HG03575 (cell line): ENCODE measurements around the gene CHD9NB.
"Not testable (repeated sequence)": the region's sequence is repeated elsewhere in the genome, so short reads cannot be mapped to it uniquely, and the experiment has no call there.

Experiments
- ATAC-seq: cut with Tn5 transposase; IDR thresholded peaks from one replicate; pipeline ENCODE4 v1.9.1; 2021; ENCODE audit not compliant: unreplicated experiment, insufficient number of reproducible peaks, low FRiP score; ENCODE audit errors: extremely low read depth

The CHD9NB gene

DNA sequence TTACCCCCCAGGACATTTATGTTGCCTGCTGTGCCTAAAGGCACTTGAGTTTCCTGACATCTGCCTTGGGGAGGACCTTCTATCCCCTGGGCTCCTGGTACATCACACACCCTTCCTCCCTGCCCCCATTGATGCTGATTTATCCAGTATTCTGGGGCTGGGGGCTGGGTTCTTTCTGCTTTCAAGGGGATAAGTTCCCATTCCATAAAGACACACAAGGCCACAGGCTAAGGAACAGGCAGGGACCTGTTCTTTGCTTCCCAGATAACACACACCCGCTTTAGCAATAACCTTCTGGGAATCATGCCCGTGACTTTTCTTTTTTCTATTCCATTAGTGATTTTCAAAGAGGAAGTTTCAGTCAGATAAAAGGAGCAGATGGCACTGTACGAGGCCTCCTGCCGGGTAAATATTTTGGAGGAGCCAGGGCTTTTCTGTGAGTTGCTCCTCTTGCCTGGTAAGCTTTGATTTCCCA lies 32.7 kb upstream of the CHD9NB start:
- ATAC-seq, result no peak

DNA sequence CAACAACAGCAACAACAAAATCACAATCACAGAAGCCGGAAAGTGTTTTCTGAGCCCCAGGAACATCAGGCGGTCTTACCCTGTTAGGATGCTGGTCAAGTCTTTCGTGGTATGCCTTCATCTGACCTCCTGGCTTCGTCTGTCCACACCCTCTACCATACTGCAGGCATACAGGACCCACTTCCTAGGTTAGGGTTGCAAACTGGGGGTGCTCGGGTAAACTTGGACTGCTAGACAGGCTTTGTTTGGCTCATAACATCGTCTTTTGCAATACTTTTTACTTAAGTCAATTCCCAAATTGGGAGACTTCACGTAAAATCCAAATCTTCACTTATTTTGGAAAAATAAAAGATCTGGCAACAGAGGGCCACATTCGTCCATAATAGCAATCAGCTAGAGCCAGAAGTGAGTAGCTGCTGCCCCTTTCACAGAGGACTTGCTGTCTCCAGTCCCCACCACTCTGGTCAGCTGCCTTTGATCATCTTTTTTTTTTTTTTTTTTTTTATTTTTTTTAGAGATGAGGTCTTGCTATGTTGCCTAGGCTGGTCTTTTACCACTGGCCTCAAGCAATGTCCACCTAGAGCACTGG lies 32.1 kb upstream of the CHD9NB start:
- ATAC-seq, result no peak

DNA sequence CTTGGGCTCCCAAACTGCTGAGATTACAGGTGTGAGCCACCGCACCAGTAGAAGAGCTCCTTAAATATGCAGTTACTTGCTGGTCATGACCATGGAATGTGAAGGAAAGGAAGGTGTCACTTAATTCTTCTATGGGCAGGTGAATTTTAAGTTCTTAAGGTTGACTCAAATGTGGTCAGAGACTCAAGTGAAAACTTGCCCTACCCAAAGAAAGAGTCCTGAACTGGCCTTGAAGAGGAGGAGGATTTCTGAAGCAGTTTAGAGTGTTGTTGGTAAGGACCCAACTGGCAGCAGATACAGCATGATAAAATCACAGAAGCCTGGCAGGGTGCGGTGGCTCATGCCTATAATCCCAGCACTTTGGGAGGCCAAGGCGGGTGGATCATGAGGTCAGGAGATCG lies 31.4 kb upstream of the CHD9NB start:
- ATAC-seq, result no peak

DNA sequence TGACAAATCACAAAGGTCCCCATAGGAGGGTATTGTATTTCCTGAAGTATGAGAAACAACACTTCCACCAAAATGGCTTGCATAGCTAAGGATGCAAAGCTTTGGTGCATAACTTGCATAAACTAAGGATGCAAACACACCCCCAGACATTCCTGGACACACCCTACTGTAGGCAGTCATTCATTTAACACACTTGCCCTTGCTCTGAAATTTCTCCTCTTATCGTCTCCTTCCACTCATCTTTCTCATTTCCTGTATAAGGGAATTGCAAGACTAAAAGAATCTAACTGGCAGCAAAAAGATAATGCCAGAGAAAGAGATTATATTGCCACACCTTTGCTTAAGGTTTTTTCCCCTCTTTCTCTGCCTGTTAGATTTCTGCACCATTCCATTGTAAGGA lies 30.4 kb upstream of the CHD9NB start:
- ATAC-seq, result no peak

DNA sequence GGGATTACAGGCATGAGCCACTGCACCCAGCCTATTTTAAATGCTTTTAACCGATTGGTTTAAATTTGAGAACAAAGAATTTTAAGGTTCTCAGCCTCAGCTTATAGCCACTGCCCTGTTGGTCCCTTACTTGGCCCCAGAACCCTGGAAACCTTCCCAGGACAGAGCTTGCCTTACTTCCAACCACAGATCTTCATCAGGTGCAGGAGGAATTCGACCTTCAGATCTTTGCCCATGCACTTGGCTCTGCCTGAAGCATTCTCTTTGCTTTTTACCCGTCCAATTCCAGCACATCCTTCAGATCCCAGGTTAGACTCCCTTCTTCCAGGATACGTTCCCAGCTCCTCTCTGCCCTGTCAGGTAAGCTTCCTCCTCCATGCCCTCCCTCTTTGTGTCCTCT lies 29.8 kb upstream of the CHD9NB start:
- ATAC-seq, result no peak

GRCh38 chr16:53081686-53082407 lies 29.1 kb upstream of the CHD9NB start:
- no peak for ATAC-seq

DNA sequence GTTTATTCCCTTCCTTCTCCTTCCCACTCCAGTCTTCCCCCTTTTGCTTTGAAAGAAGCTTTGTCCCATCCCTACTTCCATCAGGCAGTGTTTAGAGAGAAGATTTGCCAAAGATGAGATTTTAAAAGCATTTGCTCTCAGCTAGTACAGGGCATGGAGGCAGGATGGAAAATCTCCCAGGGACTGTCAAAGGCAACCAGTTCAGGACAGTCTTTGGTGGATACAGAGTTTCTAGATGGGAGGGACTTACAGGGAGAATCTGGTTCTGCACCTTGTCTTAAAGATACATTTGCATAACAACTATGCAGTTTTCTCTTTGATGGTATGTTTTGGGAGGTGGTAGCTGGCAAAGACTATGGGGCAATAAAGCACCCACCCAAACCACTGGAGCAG lies 28.3 kb upstream of the CHD9NB start:
- ATAC-seq, result no peak

- no peak for ATAC-seq
Measured at GRCh38 chr16:53080345-53081031, 27.8 kb upstream of the CHD9NB start.

DNA sequence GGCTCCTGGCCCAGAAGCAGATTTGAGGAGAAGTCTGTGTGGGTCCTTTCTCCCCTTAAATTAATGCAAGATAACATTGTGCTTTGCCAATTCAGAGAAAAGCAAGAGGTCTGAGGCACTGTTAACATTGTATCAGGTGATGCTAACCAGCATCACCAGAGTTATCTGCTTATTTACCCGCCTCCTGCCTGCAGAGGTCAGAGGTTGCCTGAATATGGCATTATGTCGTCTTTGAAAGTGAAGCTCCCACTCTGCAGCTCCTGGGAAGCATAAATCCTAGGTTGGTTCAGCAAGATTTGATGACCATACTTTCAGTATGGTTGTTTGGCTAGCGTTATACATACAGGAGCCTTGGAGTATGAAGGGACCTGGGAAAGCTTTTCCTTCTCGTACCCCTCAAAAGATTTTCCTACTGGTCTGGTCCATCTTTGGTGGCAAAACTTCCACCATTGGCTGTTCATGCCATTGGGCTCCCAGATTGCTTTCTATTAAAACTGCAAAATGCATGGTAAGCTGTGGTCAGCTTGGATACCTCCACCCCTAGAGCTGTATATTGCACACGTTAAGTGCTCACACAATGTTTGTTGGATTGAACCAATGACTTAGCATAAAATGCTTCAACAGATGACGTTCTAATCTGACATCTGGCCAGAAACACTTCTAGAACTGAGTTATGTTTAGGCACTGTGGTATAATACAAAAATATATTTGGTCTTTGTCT lies 26.2 kb upstream of the CHD9NB start:
- ATAC-seq, result no peak

DNA sequence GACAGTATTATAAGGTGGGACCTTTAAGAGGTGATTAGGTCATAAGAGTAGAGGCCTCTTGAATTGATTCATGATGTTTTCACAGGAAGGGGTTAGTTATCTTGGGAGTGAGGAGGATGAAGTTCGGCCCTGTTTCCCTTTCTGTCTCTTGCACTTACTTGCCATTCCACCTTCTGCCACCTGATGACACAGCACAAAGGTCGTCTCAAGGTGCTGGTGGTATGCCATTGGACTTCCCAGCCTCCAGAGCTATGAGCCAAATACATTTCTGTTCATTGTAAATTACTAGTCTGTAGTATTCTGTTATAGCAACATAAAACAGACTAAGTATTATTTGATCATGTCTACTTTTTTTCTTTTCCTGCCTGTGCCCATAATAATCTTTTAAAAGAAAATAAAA lies 25.6 kb upstream of the CHD9NB start:
- no peak for ATAC-seq

DNA sequence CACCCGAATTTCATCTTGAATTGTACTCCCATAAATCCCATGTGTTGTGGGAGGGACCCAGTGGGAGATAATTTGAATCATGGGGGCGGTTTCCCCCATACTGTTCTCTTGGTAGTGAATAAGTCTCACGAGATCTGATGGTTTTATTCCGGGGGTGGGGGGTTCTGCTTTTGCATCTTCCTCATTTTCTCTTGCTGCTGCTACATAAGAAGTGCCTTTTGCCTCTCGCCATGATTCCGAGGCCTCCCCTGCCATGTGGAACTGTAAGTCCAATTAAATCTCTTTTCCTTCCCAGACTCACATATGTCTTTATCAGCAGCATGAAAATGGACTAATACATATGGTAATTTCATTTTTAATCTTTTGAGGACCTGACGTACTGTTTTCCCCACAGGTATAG lies 22.8 kb upstream of the CHD9NB start:
- ATAC-seq, result not testable (repeated sequence)

DNA sequence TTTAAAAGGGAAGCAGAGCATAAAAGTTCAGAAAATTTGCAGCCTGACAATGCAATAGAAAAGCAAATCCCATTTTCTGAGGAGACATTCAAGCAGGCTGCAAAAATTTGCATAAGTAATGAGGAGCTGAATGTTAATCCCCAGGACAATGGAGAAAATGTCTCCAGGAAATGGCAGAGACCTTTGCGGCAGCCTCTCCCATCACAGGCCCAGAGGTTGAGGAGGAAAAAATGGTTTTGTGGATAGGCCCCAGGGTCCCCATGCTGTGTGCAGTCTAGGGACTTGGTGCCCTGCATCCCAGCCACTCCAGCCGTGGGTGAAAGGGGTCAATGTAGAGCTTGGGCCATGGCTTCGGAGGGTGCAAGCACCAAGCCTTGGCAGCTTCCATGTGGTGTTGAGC lies 21.6 kb upstream of the CHD9NB start:
- not testable (repeated sequence) for ATAC-seq

GRCh38 chr16:53073022-53073421 lies 20.3 kb upstream of the CHD9NB start:
- no peak for ATAC-seq

DNA sequence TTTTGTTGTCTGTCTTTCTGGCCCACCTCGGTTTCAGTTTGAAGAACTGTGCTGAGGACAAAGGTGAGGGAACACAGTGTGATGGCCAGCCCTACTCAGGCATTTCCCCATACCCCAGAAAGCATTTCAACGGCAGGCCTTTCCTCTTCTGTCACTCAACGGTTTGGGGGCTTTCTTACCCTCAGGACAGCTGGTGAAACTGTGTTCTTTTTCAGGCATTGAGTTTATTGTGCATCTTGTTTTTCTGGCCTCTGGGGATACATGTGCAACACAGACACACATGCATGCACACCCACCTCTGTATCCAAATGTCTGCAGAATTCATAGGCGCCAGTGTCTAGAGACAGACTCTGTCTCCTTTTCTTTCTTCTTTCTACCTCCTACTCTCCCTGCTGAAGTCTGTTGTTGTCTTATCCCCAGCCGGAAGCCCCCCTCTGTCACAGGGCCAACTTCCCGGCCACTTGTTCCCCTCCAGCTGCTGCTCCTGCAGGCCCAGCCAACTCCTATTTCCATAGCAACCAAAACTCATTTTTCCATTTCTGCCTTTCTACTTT lies 19.1 kb upstream of the CHD9NB start:
- no peak for ATAC-seq

- ATAC-seq, result no peak
Measured at GRCh38 chr16:53069772-53070171, 17.1 kb upstream of the CHD9NB start.

DNA sequence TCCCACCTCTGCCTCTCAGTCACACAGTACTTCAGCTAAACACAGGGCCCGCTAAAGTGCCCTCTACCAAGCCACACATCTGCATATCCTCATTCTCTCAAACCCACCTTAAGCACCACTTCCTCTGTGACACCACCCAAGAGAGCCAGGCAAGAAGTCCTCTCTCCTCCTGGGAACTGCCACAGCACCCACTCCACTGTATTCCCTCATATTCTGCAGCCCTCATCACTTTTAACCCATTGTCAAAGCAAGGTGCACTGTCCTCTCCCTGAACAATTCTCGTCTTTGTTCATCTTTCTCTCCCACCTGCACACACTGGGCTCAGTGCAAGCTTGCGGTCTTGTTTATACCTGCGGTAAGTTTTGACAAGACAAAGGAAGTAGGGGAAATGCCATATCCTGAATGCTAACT lies 15.7 kb upstream of the CHD9NB start:
- ATAC-seq, result peak; percentile 46

- ATAC-seq, result no peak
Measured at GRCh38 chr16:53067675-53068074, 15.0 kb upstream of the CHD9NB start.

DNA sequence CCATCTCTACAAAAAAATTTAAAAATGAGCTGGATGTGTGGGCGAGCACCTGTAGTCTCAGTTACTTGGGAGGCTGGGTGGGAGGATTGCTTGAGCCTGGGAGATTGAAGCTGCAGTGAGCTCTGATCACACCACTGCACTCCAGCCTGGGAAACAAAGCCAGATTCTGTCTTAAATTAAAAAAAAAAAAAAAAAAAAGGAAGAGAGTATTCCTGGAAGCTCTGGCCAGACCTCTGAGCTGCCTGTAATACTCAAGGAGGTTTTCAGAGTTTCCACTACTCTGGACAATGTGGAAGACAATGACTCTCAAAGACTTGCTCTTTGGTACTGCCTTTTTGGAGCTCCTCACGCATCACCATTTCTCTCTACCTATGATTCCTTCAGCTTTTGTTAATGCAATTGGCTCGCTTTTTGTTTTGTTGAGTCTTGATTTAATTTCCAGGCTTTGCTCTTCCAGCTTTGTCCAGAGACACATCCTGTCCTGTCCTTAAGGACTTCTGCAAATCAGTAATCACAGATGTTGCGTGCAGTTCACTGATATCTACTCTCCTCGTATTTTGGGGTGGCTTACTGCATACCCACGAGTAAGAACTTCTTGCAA lies 12.9 kb upstream of the CHD9NB start:
- no peak for ATAC-seq

GRCh38 chr16:53064081-53064578 lies 11.4 kb upstream of the CHD9NB start:
- no peak for ATAC-seq
